ENCODE measurements around the gene PEAK1.

Gene PEAK1

DNA sequence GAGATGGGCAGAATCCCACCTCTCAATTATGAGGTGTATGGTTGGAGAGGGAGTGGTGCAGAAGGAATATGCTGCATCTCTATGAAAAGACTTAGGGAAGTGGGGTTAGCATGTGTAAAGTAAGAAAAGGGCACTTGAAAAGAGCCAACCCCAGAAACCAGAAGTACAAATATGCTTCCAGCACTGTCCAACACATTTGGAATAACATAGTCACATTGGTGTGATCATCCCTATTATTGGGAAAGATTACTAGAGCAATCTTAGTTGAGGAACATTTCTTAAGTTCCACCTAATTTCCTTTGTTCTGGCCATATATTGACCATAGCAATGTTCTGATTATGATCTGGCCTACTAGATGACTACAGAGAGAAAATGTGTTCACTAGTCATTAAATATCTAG lies 35.0 kb upstream of the PEAK1 start:
- no peak for ATAC-seq
- TF ChIP-seq, protein P1, sequence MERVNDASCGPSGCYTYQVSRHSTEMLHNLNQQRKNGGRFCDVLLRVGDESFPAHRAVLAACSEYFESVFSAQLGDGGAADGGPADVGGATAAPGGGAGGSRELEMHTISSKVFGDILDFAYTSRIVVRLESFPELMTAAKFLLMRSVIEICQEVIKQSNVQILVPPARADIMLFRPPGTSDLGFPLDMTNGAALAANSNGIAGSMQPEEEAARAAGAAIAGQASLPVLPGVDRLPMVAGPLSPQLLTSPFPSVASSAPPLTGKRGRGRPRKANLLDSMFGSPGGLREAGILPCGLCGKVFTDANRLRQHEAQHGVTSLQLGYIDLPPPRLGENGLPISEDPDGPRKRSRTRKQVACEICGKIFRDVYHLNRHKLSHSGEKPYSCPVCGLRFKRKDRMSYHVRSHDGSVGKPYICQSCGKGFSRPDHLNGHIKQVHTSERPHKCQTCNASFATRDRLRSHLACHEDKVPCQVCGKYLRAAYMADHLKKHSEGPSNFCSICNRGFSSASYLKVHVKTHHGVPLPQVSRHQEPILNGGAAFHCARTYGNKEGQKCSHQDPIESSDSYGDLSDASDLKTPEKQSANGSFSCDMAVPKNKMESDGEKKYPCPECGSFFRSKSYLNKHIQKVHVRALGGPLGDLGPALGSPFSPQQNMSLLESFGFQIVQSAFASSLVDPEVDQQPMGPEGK (CRISPR knock-in tag; IDR thresholded peaks at IDR 0.05; ENCODE audit: borderline replicate concordance): no peak
- TF ChIP-seq, protein P2, sequence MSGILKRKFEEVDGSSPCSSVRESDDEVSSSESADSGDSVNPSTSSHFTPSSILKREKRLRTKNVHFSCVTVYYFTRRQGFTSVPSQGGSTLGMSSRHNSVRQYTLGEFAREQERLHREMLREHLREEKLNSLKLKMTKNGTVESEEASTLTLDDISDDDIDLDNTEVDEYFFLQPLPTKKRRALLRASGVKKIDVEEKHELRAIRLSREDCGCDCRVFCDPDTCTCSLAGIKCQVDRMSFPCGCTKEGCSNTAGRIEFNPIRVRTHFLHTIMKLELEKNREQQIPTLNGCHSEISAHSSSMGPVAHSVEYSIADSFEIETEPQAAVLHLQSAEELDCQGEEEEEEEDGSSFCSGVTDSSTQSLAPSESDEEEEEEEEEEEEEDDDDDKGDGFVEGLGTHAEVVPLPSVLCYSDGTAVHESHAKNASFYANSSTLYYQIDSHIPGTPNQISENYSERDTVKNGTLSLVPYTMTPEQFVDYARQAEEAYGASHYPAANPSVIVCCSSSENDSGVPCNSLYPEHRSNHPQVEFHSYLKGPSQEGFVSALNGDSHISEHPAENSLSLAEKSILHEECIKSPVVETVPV (CRISPR knock-in tag; IDR thresholded peaks at IDR 0.05): no peak
- TF ChIP-seq ZFP30 (CRISPR knock-in tag; IDR thresholded peaks at IDR 0.05) (no peak), ESRRG (CRISPR knock-in tag; IDR thresholded peaks at IDR 0.05) (no peak), TSHZ2 (CRISPR knock-in tag; IDR thresholded peaks at IDR 0.05) (no peak), POU6F1 (CRISPR knock-in tag; IDR thresholded peaks at IDR 0.05; ENCODE audit: borderline replicate concordance, low read depth) (no peak), ARNTL (CRISPR knock-in tag; IDR thresholded peaks at IDR 0.05; ENCODE audit: borderline replicate concordance, low read depth) (no peak), TOX (CRISPR knock-in tag; IDR thresholded peaks at IDR 0.05; ENCODE audit: borderline replicate concordance) (no peak), BACH2 (CRISPR knock-in tag; IDR thresholded peaks at IDR 0.05; ENCODE audit: borderline replicate concordance) (no peak), ZNF8 (CRISPR knock-in tag; IDR thresholded peaks at IDR 0.05) (no peak), ZC3H10 (CRISPR knock-in tag; IDR thresholded peaks at IDR 0.05) (no peak), PPARA (CRISPR knock-in tag; IDR thresholded peaks at IDR 0.05; ENCODE audit: borderline replicate concordance) (no peak), GLIS3 (CRISPR knock-in tag; IDR thresholded peaks at IDR 0.05) (no peak)

DNA sequence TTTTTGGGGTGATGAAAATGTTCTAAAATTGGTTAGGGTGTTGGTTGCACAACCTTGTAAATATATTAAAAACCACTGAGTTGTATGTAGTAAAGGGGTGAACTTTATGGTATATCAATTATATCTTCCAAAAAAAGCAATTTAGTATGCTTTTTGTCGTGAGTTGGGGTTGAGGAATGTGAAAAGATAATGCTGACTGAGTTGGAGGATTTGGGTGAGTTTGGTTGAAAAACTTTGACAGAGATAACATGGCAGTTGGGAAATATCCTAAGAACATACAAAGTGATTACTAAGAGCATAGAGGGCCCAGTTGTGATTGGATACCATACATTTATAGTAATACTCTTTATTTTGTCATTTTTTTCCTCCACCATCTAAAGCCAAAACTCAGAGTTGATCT lies 34.4 kb upstream of the PEAK1 start:
- ATAC-seq: no peak
- TF ChIP-seq RARB (CRISPR knock-in tag; IDR thresholded peaks at IDR 0.05) (no peak), TCF4 (CRISPR knock-in tag; IDR thresholded peaks at IDR 0.05; ENCODE audit: borderline replicate concordance) (no peak)

DNA sequence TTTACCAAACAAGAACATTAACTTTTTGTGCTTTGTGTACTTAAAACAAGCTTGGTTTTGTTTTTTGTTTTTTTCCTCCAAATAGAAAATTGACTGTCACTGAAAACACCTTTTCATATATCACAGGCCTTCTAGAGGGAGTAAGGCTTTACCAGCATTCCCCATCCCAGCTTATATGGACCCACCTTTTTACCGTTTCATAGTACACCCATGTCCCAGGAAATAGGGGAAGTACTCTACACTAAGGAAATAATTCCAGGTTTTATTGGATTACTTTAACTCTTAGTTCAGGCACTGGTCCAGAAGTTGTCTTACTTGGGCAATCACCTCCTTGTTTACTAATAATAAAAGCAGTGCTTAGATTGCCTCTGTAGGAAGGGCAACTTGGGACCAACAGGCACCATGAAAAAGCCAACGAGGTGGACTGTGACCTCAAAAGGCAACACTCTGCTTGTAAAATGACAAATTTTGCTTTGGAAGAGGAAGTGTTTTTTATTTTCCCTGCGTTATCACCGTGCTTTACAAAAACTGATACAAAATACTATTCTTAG lies 27.0 kb upstream of the PEAK1 start:
- no peak for ATAC-seq
- TF ChIP-seq, protein P3, sequence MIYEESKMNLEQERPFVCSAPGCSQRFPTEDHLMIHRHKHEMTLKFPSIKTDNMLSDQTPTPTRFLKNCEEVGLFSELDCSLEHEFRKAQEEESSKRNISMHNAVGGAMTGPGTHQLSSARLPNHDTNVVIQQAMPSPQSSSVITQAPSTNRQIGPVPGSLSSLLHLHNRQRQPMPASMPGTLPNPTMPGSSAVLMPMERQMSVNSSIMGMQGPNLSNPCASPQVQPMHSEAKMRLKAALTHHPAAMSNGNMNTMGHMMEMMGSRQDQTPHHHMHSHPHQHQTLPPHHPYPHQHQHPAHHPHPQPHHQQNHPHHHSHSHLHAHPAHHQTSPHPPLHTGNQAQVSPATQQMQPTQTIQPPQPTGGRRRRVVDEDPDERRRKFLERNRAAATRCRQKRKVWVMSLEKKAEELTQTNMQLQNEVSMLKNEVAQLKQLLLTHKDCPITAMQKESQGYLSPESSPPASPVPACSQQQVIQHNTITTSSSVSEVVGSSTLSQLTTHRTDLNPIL (CRISPR knock-in tag; IDR thresholded peaks at IDR 0.05; ENCODE audit: low read depth): no peak
- TF ChIP-seq ESRRG (CRISPR knock-in tag; IDR thresholded peaks at IDR 0.05) (no peak), SNAI2 (CRISPR knock-in tag; IDR thresholded peaks at IDR 0.05) (no peak), TSHZ2 (CRISPR knock-in tag; IDR thresholded peaks at IDR 0.05) (no peak), TCF4 (CRISPR knock-in tag; IDR thresholded peaks at IDR 0.05; ENCODE audit: borderline replicate concordance) (no peak), ZNF565 (CRISPR knock-in tag; conservative IDR thresholded peaks at IDR 0.05; ENCODE audit: low read depth) (no peak), OSR1 (CRISPR knock-in tag; IDR thresholded peaks at IDR 0.05) (no peak), CSDC2 (CRISPR knock-in tag; IDR thresholded peaks at IDR 0.05) (no peak)

Measured in SK-N-SH treated with all-trans-retinoic acid at 6 μM for 48 hours (cell line).